ENCODE measurements around the gene NLRP6. TPM values are rescaled to one million over a fixed set of nuclear protein-coding genes. Genes with fewer than 3 reads are reported as not detected.

The NLRP6 gene
- total and polyA plus RNA-seq, 9 donors, result 0.02 to 1.1 (median 0.20) TPM; not detected in 3

- DNase-seq, result no peak
- intact Hi-C loops (cut with DNase I), result no loop called here
- H3K4me3 ChIP-seq, result no peak overlapping the region
- WGBS, 3 donors, result 70 to 80% (median 75%) methylated on average over 14 of the region's 14 CpGs
- no peak overlapping the region for H3K27ac ChIP-seq
- H3K4me1 ChIP-seq (ENCODE audit: insufficient read depth), result no peaks in the 10 kb centered on the region
- H3K27me3 ChIP-seq, result no peaks in the 10 kb centered on the region
- no peaks in the 10 kb centered on the region for H3K9me3 ChIP-seq
- no peak for TF ChIP-seq CTCF (IDR thresholded peaks at IDR 0.05)
- no peak for TF ChIP-seq EP300 (IDR thresholded peaks at IDR 0.05)
- no peak for TF ChIP-seq POLR2A (IDR thresholded peaks at IDR 0.05)
- no peaks in the 10 kb centered on the region for H3K36me3 ChIP-seq
Measured at GRCh38 chr11:256952-257737, 21.1 kb upstream of the NLRP6 start.

GRCh38 chr11:257766-258493 lies 20.3 kb upstream of the NLRP6 start:
- no peak overlapping the region for H3K27ac ChIP-seq
- intact Hi-C loops (cut with DNase I), result no loop called here
- H3K9me3 ChIP-seq, result no peaks in the 10 kb centered on the region
- H3K27me3 ChIP-seq, result no peaks in the 10 kb centered on the region
- H3K4me1 ChIP-seq (ENCODE audit: insufficient read depth), result no peaks in the 10 kb centered on the region
- no peak for TF ChIP-seq POLR2A (IDR thresholded peaks at IDR 0.05)
- no peak for TF ChIP-seq EP300 (IDR thresholded peaks at IDR 0.05)
- TF ChIP-seq CTCF (IDR thresholded peaks at IDR 0.05), result no peak
- DNase-seq, result no peak
- no peak overlapping the region for H3K4me3 ChIP-seq
- WGBS, 3 donors, result 71 to 75% (median 73%) methylated on average over 15 of the region's 15 CpGs
- no peaks in the 10 kb centered on the region for H3K36me3 ChIP-seq

GRCh38 chr11:259413-259812 lies 18.8 kb upstream of the NLRP6 start:
- WGBS, 3 donors, result 72 to 81% (median 76%) methylated on average over 10 of the region's 10 CpGs
- intact Hi-C loops (cut with DNase I), result no loop called here

GRCh38 chr11:261624-262023 lies 16.6 kb upstream of the NLRP6 start:
- intact Hi-C loops (cut with DNase I), result no loop called here
- no peak for DNase-seq

More at GRCh38 chr11:259413-259812, 18.8 kb upstream of the NLRP6 start:
- no peaks in the 10 kb centered on the region for H3K9me3 ChIP-seq
- H3K27ac ChIP-seq, result no peak overlapping the region
- H3K36me3 ChIP-seq, result no peaks in the 10 kb centered on the region
- H3K4me1 ChIP-seq (ENCODE audit: insufficient read depth), result no peaks in the 10 kb centered on the region
- no peak overlapping the region for H3K4me3 ChIP-seq
- TF ChIP-seq CTCF (IDR thresholded peaks at IDR 0.05), result no peak
- no peak for TF ChIP-seq EP300 (IDR thresholded peaks at IDR 0.05)
- no peak for TF ChIP-seq POLR2A (IDR thresholded peaks at IDR 0.05)
- no peaks in the 10 kb centered on the region for H3K27me3 ChIP-seq
- DNase-seq, result no peak

More at GRCh38 chr11:261624-262023, 16.6 kb upstream of the NLRP6 start:
- Histone ChIP-seq H3K27ac (no peak overlapping the region), H3K4me3 (no peak overlapping the region), H3K36me3 (no peaks in the 10 kb centered on the region), H3K9me3 (no peaks in the 10 kb centered on the region), H3K4me1 (ENCODE audit: insufficient read depth) (no peaks in the 10 kb centered on the region), H3K27me3 (no peaks in the 10 kb centered on the region)
- 82 to 92% (median 82%) methylated on average over 4 of the region's 4 CpGs for WGBS, 3 donors
- TF ChIP-seq POLR2A (IDR thresholded peaks at IDR 0.05), result no peak
- TF ChIP-seq CTCF (IDR thresholded peaks at IDR 0.05), result no peak
- no peak for TF ChIP-seq EP300 (IDR thresholded peaks at IDR 0.05)
